ENCODE measurements around the gene SEC22A.

SEC22A gene

GRCh38 chr3:123322866-123323265, 121.1 kb downstream of the SEC22A start:
- no peak for TF ChIP-seq EZH2phosphoT487 (IDR thresholded peaks at IDR 0.05; ENCODE audit: borderline replicate concordance)
- TF ChIP-seq, protein P1, sequence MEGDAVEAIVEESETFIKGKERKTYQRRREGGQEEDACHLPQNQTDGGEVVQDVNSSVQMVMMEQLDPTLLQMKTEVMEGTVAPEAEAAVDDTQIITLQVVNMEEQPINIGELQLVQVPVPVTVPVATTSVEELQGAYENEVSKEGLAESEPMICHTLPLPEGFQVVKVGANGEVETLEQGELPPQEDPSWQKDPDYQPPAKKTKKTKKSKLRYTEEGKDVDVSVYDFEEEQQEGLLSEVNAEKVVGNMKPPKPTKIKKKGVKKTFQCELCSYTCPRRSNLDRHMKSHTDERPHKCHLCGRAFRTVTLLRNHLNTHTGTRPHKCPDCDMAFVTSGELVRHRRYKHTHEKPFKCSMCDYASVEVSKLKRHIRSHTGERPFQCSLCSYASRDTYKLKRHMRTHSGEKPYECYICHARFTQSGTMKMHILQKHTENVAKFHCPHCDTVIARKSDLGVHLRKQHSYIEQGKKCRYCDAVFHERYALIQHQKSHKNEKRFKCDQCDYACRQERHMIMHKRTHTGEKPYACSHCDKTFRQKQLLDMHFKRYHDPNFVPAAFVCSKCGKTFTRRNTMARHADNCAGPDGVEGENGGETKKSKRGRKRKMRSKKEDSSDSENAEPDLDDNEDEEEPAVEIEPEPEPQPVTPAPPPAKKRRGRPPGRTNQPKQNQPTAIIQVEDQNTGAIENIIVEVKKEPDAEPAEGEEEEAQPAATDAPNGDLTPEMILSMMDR (conservative IDR thresholded peaks at IDR 0.05; ENCODE audit: low read length), result no peak
- no peaks in the 10 kb centered on the region for H4K20me1 ChIP-seq (ENCODE audit: insufficient read depth, low read length, poor library complexity, severe bottlenecking)
- no peak overlapping the region for H3K4me3 ChIP-seq (ENCODE audit: low read length, poor library complexity, severe bottlenecking)
- no peaks in the 10 kb centered on the region for H3K4me1 ChIP-seq (ENCODE audit: insufficient read depth, low read length, poor library complexity, severe bottlenecking)
- no peaks in the 10 kb centered on the region for H3F3A ChIP-seq (ENCODE audit: low read depth)
- H3K79me2 ChIP-seq (ENCODE audit: insufficient read depth, low read length), result no peaks in the 10 kb centered on the region
- H3K9me2 ChIP-seq (replicated peaks; ENCODE audit: low read depth, low read length), result no peaks in the 10 kb centered on the region
- H3K9me3 ChIP-seq (ENCODE audit: insufficient read depth, low read depth, low read length), result no peaks in the 10 kb centered on the region
- no peak overlapping the region for H3K4me2 ChIP-seq (ENCODE audit: low read depth, low read length, poor library complexity, severe bottlenecking)
- H3K36me3 ChIP-seq (ENCODE audit: insufficient read depth, low read length), result no peaks in the 10 kb centered on the region
- no peaks in the 10 kb centered on the region for H3K27me3 ChIP-seq (ENCODE audit: insufficient read depth, low read length, poor library complexity, severe bottlenecking)
- H3K9ac ChIP-seq (ENCODE audit: low read depth, low read length, poor library complexity, severe bottlenecking), result no peak overlapping the region
- no peak overlapping the region for H2AFZ ChIP-seq (ENCODE audit: low read length)
